GM21737 (cell line): ENCODE measurements around the gene RAB6B.

Experiments
- ATAC-seq: cut with Tn5 transposase; IDR thresholded peaks from one replicate; pipeline ENCODE4 v1.9.1; 2021; ENCODE audit warnings: mild to moderate bottlenecking, moderate library complexity; ENCODE audit not compliant: unreplicated experiment

RAB6B gene

DNA sequence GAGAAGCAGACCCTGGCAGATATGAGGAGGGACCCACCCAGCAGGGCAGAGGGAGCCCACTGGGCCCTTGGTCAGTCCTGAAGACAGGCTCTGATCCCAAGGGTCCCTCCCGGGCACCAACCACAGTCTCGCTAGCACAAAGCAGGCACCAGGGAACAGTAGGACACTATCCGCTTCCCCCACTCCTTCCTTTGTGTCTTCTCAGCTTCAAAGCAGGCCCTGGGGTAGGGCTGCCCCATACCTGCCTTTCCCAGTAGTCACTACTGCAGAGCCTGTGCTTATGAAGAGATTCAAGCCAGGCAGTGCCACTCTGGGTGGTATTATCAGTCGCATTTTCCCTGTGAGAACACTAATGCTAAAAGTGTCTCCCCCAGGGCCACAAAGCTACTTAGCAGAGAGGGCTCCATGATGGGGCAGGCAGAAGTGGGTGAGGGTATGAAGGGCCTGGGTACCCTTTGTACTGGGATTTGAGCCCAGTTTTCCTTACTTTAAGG, 57.3 kb downstream of the RAB6B start:
- no peak for ATAC-seq

- ATAC-seq = no peak
Measured at GRCh38 chr3:133837487-133838295, 58.0 kb downstream of the RAB6B start.

GRCh38 chr3:133836497-133837158, 59.1 kb downstream of the RAB6B start:
- no peak for ATAC-seq

GRCh38 chr3:133835961-133836360, 59.7 kb downstream of the RAB6B start:
- no peak for ATAC-seq

GRCh38 chr3:133835418-133835743, 60.3 kb downstream of the RAB6B start:
- no peak for ATAC-seq

GRCh38 chr3:133834621-133835417, 60.9 kb downstream of the RAB6B start:
- ATAC-seq = no peak

DNA sequence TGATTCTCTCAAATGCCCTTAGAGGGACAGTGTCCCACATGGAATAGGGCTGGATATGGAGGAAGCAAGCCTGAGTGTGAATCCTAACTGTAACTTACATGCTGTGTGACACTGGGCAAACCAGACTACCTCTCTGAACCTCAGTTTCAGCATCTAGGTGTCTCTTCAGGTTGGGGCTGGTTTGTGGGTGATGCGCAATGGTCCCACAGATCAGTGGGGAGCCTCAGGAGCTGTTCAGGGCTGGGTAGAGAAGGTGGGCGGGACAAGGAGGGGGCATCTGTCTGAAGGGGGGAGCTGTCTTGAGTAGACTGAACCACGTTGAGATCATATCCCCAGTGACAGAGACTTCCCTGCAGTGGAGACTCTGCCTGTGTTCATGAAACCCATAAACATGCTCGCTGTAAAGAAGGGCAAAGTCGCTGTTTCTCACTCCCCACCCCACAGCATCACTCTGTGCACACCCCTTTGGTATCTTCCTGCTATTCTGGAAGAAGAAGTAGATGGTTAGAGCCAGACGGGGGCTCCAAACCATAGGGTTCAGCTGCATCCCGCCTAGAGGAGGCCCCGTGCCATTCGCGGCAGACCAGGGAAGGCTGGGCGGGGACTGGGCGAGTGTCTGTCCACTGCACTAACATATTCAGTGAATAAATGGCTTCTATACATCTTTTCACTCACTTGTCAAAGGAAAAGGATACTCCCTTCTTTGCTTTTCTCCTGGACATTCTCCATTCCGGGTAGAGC, 61.6 kb downstream of the RAB6B start:
- no peak for ATAC-seq

GRCh38 chr3:133833267-133833666, 62.4 kb downstream of the RAB6B start:
- no peak for ATAC-seq

DNA sequence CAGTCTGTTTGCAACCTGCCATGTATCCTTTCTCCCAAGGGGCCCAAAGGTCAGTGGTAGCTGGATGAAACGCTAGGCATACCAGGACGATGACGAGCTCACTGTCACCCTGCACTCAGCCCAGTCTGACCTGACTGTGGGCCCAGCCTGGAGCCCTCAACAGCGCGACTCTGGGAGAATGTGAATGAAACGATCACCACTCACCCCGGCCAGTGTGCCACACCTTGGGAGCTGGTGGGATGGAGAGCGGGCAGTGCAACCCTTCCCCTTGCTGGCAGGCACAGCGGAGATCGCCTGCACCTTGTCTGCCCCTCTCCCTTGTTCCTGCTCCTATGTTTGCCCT, 62.9 kb downstream of the RAB6B start:
- ATAC-seq = no peak

DNA sequence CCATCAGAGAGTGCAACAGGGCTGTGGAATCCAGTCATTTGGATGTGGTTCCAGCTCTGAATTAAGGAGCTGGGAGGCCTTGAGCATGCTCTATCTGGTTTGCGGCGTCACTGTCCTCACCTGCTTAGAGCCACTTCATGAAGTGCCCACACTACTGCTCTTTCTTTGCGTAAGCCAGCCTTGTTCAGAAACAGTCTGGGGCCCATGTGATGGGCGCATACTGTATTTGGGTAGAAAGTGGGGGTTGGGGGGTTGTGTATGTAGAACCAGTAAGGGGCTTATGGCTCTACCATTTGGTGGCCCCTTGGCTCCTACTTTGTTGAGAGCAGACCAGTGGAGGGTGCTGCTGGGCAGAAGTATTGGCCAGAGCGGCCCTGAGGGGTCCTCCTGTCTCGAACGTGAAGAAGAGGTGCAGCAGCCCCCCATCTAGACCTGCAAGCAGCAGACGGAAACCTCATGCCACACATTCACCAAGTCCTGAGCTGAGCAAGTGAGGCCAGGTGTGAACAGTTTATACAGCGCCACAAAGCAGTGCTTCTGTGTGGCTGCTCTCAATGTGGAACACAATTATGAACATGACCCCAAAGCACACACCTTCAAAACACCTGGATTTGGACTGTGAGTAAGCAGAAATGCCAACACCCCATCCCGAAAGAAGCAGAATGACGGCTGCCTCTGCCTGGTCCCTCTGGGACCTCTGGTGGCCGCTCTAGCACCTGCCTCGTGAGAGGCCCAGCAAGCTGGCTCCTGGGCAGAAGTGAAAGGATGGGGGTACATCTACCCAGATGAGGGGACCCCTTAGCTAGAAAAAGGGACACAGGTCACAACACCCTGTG, 63.5 kb downstream of the RAB6B start:
- ATAC-seq = no peak

DNA sequence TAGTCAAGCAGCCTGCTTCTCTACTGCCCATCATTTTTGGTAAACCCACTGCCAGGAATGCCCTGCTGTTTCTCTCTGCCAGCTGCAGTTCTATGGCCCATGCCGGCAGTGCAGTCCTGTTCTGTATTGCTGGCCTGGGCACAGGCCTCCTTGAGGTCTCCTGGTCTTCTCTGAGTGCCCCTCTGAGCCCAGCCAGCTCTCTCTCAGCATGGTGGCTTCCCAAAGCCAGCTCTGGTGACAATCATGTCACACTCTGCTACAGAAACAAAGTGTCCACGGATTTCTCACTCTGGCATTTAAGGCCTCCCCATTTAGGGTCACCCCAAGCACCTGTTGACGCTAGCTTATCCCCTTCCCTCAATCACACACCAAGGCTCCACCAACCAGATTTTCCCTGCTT, 65.6 kb downstream of the RAB6B start:
- ATAC-seq = no peak

DNA sequence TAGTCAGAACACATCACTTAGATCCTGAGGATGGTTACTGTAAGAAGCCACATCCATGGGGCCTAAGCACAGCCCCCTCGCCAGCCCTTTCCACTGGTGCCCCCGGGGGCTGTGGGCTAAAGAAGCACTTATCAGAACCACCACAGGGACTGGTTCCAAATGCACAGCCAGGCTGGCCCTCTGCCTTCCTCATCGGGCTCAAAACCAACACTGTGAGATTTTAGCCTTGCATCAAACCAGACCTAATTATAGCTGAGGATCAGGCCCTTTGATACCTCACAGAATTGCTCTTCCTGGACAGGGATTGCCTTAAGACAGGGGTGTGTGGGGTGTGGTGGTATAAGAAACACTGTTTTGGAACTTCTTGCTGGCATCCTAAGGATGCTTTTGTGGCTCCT, 66.4 kb downstream of the RAB6B start:
- ATAC-seq = no peak

DNA sequence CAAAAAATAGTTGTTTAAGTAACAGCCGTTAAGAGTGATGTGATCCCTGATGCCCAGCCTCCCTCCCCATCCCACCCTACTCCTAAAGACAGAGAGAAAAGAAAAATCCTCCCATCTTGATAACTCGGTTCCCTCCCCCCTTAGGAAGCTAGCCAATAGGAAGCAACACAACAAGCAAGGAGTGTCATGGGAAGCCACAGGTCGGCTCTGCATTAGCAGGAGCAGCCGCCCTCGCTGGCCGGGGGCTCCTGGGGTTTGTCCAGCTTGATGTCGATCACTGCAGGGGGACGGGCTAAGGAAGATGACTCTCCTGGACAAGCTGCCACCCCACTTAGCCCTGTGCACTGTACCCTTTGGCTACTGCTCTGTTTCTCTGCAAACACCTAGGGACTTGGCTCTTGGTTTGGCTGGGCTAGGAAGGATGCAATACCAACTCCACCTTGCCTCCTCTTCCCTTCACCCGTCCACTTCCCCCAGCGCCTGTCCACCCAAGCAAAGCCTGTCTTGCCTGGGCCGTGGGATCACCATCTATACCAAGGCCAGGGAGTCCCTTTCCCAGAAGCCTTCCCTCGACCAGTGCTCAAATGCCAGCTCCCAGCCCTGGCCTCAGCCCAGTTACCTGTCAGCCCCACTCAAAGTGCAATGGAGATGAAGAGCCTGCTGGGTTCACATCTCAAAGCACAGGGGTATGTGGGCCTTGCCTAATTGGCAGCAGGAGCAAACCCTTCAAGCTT, 66.9 kb downstream of the RAB6B start:
- no peak for ATAC-seq

DNA sequence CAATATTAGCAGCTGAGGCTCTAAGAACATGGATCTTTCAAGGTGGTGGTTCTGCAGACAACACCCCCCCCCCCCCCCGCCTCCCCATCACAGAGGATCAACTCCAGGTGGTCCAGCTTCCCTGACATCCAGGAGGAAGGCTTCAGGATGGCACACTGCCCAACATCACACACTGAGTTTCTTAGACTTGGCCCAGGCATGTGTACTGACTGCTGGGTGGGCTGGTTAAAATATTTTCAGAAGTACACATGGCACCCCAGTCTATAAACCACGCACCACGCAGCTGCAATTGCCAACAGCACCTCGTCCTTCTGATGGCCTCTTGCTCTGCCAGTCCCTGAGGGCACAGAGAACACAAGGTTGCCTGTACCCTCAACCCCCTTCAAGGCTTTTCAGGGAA, 68.0 kb downstream of the RAB6B start:
- ATAC-seq = no peak

GRCh38 chr3:133827136-133827535, 68.5 kb downstream of the RAB6B start:
- no peak for ATAC-seq

GRCh38 chr3:133825969-133826727, 69.5 kb downstream of the RAB6B start:
- no peak for ATAC-seq

- no peak for ATAC-seq
Measured at GRCh38 chr3:133824961-133825485, 70.7 kb downstream of the RAB6B start.

- ATAC-seq = no peak
Measured at GRCh38 chr3:133821767-133822638, 73.7 kb downstream of the RAB6B start.
